Heart left ventricle (tissue), 13 donors: ENCODE measurements around the gene ZNF222.

Experiments used
- CTCF ChIP-seq, 12 donors: fragments of 200-600 bp; sonication (generic) in 4 of 12; IDR thresholded peaks; one replicate each; pipeline versions ENCODE4 v1.5.0 to v1.8.0; 2018 to 2022; ENCODE audit warnings: antibody characterized with exemption in 12 of 12, mild to moderate bottlenecking in 5 of 12
- POLR2A ChIP-seq, 2 donors: fragments of 450-650 bp; IDR thresholded peaks; one replicate each; pipeline ENCODE4 v1.6.1; 2017; ENCODE audit warnings: antibody characterized with exemption in 2 of 2, mild to moderate bottlenecking in 2 of 2, moderate library complexity in 2 of 2
- donor health status: ischemic (EF 13 %, LVEDD 7.1; RV severe dilation, severe dysfunction).
- donor health status: DM: no; HTN: yes; CAD: no.
- donor health status: DM: no; HTN: no; CAD: no.
- donor health status: ischemic (EF 25% LVEDD 6.9; RV normal size, moderate dysfunction).
- donor health status: ischemic (EF 25% LVEDD 5.7; RV mildly dilated, moderate dysfunction).
- donor health status: ischemic (EF 35%, LVEDD 5.7; RV mildly dilated, moderate dysfunction).
- donor health status: nonischemic (EF 11% LVEDD 7.7; RV severe dilation, severe dysfunction).
- donor health status: DM: yes; HTN: yes; CAD: no.
- donor health status: PGD.
- donor health status: ischemic (EF 29% LVEDD 5.4; RV normal size, mild dysfunction).
- donor health status: nonischemic (EF 23%, LVEDD 6.1; RV moderate dilation, normal function).

GRCh38 chr19:43976732-43977131, 48.4 kb upstream of the ZNF222 start:
- TF ChIP-seq CTCF (IDR thresholded peaks at IDR 0.05) (no peak), POLR2A (IDR thresholded peaks at IDR 0.05) (no peak)
